Liver (tissue), 9 donors: ENCODE results near the gene ENOSF1. TPM values are rescaled to one million over a fixed set of nuclear protein-coding genes. Genes with fewer than 3 reads are reported as not detected.
"Not testable (repeated sequence)": the region's sequence is repeated elsewhere in the genome, so short reads cannot be mapped to it uniquely, and the experiment has no call there.

Experiments used
- DNase-seq: peaks from one replicate; pipeline ENCODE4 v3.0.0-alpha.2; 2017; ENCODE audit warnings: low spot score
- H3K27ac ChIP-seq, 2 donors: one replicate each; pipeline ENCODE4 v1.7.0; 2013; ENCODE audit warnings: inconsistent platforms in 2 of 2, low read length in 2 of 2, control low read depth in 1 of 2, low read depth in 1 of 2, mild to moderate bottlenecking in 1 of 2
- H3K27me3 ChIP-seq, 4 donors: one replicate each; pipeline versions ENCODE4 v1.6.1 to v1.7.0; 2013; ENCODE audit warnings: low read length in 3 of 4, inconsistent platforms in 1 of 4, mild to moderate bottlenecking in 1 of 4, moderate library complexity in 1 of 4; ENCODE audit not compliant: control insufficient read depth in 4 of 4, insufficient read depth in 4 of 4
- H3K36me3 ChIP-seq, 4 donors: one replicate each; pipeline versions ENCODE4 v1.6.1 to v1.7.0; 2013; ENCODE audit warnings: low read length in 3 of 4, mild to moderate bottlenecking in 3 of 4, low read depth in 1 of 4, moderate library complexity in 1 of 4; ENCODE audit not compliant: control insufficient read depth in 4 of 4, insufficient read depth in 3 of 4
- H3K4me1 ChIP-seq, 4 donors: one replicate each; pipeline versions ENCODE4 v1.6.1 to v1.7.0; 2013; ENCODE audit warnings: low read length in 3 of 4, mild to moderate bottlenecking in 3 of 4, moderate library complexity in 1 of 4; ENCODE audit not compliant: control insufficient read depth in 4 of 4, insufficient read depth in 4 of 4
- H3K4me3 ChIP-seq, 3 donors: one replicate each; pipeline versions ENCODE4 v1.6.1 to v1.7.0; 2013; ENCODE audit warnings: low read length in 3 of 3, control low read depth in 1 of 3, low read depth in 1 of 3, mild to moderate bottlenecking in 1 of 3
- H3K9ac ChIP-seq, 2 donors: one replicate each; pipeline ENCODE4 v1.7.0; 2013; ENCODE audit warnings: low read length in 2 of 2, mild to moderate bottlenecking in 2 of 2, moderate library complexity in 2 of 2, control low read depth in 1 of 2, low read depth in 1 of 2
- H3K9me3 ChIP-seq, 4 donors: one replicate each; pipeline versions ENCODE4 v1.6.1 to v1.7.0; 2013; ENCODE audit warnings: low read length in 3 of 4; ENCODE audit not compliant: control insufficient read depth in 4 of 4
- ATF3 ChIP-seq: IDR thresholded peaks from 2 replicates; pipeline ENCODE4 v1.6.1; 2016; ENCODE audit warnings: antibody characterized with exemption
- CTCF ChIP-seq: fragments of 150-350 bp; IDR thresholded peaks from 2 replicates; pipeline ENCODE4 v1.5.1; 2017; ENCODE audit warnings: improper control_type of control experiment, low read depth, low read length; ENCODE audit not compliant: missing input control
- FOXA2 ChIP-seq: IDR thresholded peaks from 2 replicates; pipeline ENCODE4 v1.6.1; 2016; ENCODE audit warnings: antibody characterized with exemption
- HNF4A ChIP-seq, 2 donors: conservative IDR thresholded peaks; 2 replicates each; pipeline ENCODE4 v1.6.1; 2016; ENCODE audit warnings: antibody characterized with exemption in 2 of 2, mild to moderate bottlenecking in 2 of 2
- HNF4G ChIP-seq: IDR thresholded peaks from 2 replicates; pipeline ENCODE4 v1.6.1; 2016; ENCODE audit warnings: antibody characterized with exemption
- JUND ChIP-seq, 2 donors: IDR thresholded peaks; 2 replicates each; pipeline ENCODE4 v1.6.1; 2016; ENCODE audit warnings: antibody characterized with exemption in 2 of 2
- MAX ChIP-seq: IDR thresholded peaks from 2 replicates; pipeline ENCODE4 v1.6.1; 2016; ENCODE audit warnings: antibody characterized with exemption
- NR2F2 ChIP-seq: IDR thresholded peaks from 2 replicates; pipeline ENCODE4 v1.6.1; 2016; ENCODE audit warnings: antibody characterized with exemption
- RAD21 ChIP-seq, 2 donors: IDR thresholded peaks; 2 replicates each; pipeline ENCODE4 v1.6.1; 2016; ENCODE audit warnings: antibody characterized with exemption in 2 of 2, mild to moderate bottlenecking in 2 of 2
- RXRA ChIP-seq, 2 donors: IDR thresholded peaks; 2 replicates each; pipeline ENCODE4 v1.6.1; 2017 to 2018; ENCODE audit warnings: antibody characterized with exemption in 2 of 2, mild to moderate bottlenecking in 1 of 2
- YY1 ChIP-seq: IDR thresholded peaks from 2 replicates; pipeline ENCODE4 v1.6.1; 2016; ENCODE audit warnings: antibody characterized with exemption, mild to moderate bottlenecking
- WGBS: extraction: QIAGEN DNeasy Blood & Tissue Kit; methylation state at CpG from one replicate; pipeline ENCODE4 v1.1.7; 2013; 5-methylcytosine and 5-hydroxymethylcytosine counted together
- polyA plus RNA-seq, 2 donors: library from polyadenylated mRNA; stranded (reverse) in 1 of 2; unstranded in 1 of 2; fragments of 200-250 nt in 1 of 2; fragments of >200 nt in 1 of 2; fragmentation: Nextera tagmentation in 1 of 2; extraction: Ambion mirVana in 1 of 2; gene quantifications; one replicate each; pipeline versions ENCODE4 v1.2.1 to v1.2.3, GENCODE V29; 2013 to 2015
- total RNA-seq, 2 donors: library from RNA; depleted of rRNA; stranded (reverse); fragments of >200 nt; gene quantifications; one replicate each; pipeline ENCODE4 v1.2.3, GENCODE V29; 2014
- TF ChIP-seq, protein P1 (sequence below): IDR thresholded peaks from 2 replicates; pipeline ENCODE4 v1.6.1; 2016; ENCODE audit warnings: antibody characterized with exemption, mild to moderate bottlenecking
- donor health status: healthy.
- donor health status: healthy.
- donor health status: healthy.
- donor health status: healthy.
- donor health status: healthy.

The ENOSF1 gene
- total and polyA plus RNA-seq, 4 donors = 34.0 to 96.1 (median 53.6) TPM

GRCh38 chr18:730120-730519, 17.7 kb upstream of the ENOSF1 start:
- DNase-seq, H3K4me1 ChIP-seq, H3K4me3 ChIP-seq, H3K9me3 ChIP-seq, H3K27me3 ChIP-seq, H3K9ac ChIP-seq, H3K27ac ChIP-seq: not testable (repeated sequence)
- peaks cover 0 to 14% (median 7%) of the 10 kb centered on the region in 4 donors for H3K36me3 ChIP-seq
- TF ChIP-seq CTCF (peak; percentile 20), RAD21 (IDR thresholded peaks at IDR 0.05) (peak in 1 of 2 donors; percentile 60)
- WGBS = 96% methylated on average over 5 of the region's 5 CpGs

- Histone ChIP-seq H3K9me3 (no peaks in the 10 kb centered on the region), H3K4me1 (no peaks in the 10 kb centered on the region), H3K4me3 (no peak overlapping the region), H3K27ac (no peak overlapping the region), H3K36me3 (peaks cover 0 to 2% (median under 1%) of the 10 kb centered on the region in 4 donors), H3K27me3 (no peaks in the 10 kb centered on the region), H3K9ac (no peak overlapping the region)
- 95% methylated on average over 9 of the region's 9 CpGs for WGBS
- DNase-seq = no peak
- TF ChIP-seq HNF4G = no peak
Observed at GRCh38 chr18:725646-726045, 13.2 kb upstream of the ENOSF1 start.

GRCh38 chr18:723541-724080, 11.2 kb upstream of the ENOSF1 start:
- Histone ChIP-seq H3K9me3 (no peaks in the 10 kb centered on the region), H3K9ac (no peak overlapping the region), H3K4me3 (no peak overlapping the region), H3K27me3 (no peaks in the 10 kb centered on the region), H3K36me3 (peaks cover 0 to 2% (median 0%) of the 10 kb centered on the region in 4 donors), H3K27ac (no peak overlapping the region), H3K4me1 (no peaks in the 10 kb centered on the region)
- DNase-seq = no peak
- 97% methylated on average over 1 of the region's 1 CpG for WGBS
- TF ChIP-seq RAD21 (IDR thresholded peaks at IDR 0.05) (no peak), MAX (no peak), HNF4G (no peak), NR2F2 (no peak), RXRA (IDR thresholded peaks at IDR 0.05) (no peak), JUND (IDR thresholded peaks at IDR 0.05) (no peak), CTCF (no peak), ATF3 (no peak), YY1 (no peak), FOXA2 (no peak), HNF4A (conservative IDR thresholded peaks at IDR 0.05) (no peak)
- TF ChIP-seq, protein P1, sequence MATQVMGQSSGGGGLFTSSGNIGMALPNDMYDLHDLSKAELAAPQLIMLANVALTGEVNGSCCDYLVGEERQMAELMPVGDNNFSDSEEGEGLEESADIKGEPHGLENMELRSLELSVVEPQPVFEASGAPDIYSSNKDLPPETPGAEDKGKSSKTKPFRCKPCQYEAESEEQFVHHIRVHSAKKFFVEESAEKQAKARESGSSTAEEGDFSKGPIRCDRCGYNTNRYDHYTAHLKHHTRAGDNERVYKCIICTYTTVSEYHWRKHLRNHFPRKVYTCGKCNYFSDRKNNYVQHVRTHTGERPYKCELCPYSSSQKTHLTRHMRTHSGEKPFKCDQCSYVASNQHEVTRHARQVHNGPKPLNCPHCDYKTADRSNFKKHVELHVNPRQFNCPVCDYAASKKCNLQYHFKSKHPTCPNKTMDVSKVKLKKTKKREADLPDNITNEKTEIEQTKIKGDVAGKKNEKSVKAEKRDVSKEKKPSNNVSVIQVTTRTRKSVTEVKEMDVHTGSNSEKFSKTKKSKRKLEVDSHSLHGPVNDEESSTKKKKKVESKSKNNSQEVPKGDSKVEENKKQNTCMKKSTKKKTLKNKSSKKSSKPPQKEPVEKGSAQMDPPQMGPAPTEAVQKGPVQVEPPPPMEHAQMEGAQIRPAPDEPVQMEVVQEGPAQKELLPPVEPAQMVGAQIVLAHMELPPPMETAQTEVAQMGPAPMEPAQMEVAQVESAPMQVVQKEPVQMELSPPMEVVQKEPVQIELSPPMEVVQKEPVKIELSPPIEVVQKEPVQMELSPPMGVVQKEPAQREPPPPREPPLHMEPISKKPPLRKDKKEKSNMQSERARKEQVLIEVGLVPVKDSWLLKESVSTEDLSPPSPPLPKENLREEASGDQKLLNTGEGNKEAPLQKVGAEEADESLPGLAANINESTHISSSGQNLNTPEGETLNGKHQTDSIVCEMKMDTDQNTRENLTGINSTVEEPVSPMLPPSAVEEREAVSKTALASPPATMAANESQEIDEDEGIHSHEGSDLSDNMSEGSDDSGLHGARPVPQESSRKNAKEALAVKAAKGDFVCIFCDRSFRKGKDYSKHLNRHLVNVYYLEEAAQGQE = no peak
